SU-DHL-6 (cell line): Measurements from ENCODE around the gene HLA-B.

Source experiments
- CTCF ChIP-seq: fragments of 200-600 bp; sonication (generic); IDR thresholded peaks from one replicate; pipeline ENCODE4 v1.5.1; 2017; ENCODE audit warnings: antibody characterized with exemption, mild to moderate bottlenecking, low read length, moderate library complexity; ENCODE audit not compliant: insufficient read depth, poor library complexity, severe bottlenecking
- EZH2phosphoT487 ChIP-seq: fragments of 200-600 bp; sonication (generic), shearing (Covaris generic); conservative IDR thresholded peaks from 2 replicates; pipeline ENCODE4 v1.6.1; 2018; ENCODE audit warnings: mild to moderate bottlenecking, antibody characterized with exemption, low read length, moderate library complexity, mixed read lengths

DNA sequence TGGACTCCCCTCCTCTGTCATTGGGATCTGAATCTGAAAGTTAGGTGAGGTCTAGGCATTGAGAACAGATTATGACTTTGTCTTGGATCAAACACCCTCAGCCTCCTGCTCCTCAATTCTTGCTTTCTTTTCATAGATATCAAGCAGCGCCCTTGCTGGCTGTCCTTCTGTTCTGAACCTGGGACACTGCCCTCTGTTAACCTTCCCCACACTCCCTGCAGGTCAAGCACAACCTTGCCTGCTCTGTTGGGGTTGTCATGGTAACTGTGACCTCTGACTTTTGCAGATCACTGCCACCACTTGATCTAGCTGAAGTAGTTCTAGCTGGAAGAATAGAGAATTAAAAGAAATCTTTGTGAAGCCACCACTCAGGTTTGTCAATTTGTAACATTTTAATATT lies 30.0 kb upstream of the HLA-B start:
- TF ChIP-seq EZH2phosphoT487 (no peak), CTCF (no peak)
